Neuron (in vitro differentiated cells): Measurements from ENCODE around the gene PHC1.
"Not testable (repeated sequence)": the region's sequence is repeated elsewhere in the genome, so short reads cannot be mapped to it uniquely, and the experiment has no call there.

ENCODE experiments used
- H2AFZ ChIP-seq: one replicate; pipeline ENCODE4 v1.6.1; 2013; ENCODE audit warnings: low read depth, mild to moderate bottlenecking, inconsistent platforms, low read length, moderate library complexity
- H3K27me3 ChIP-seq: one replicate; pipeline ENCODE4 v1.6.1; 2013; ENCODE audit warnings: low read length; ENCODE audit not compliant: insufficient read depth
- H3K36me3 ChIP-seq: one replicate; pipeline ENCODE4 v1.6.1; 2013; ENCODE audit warnings: low read length; ENCODE audit not compliant: insufficient read depth
- H3K4me1 ChIP-seq: one replicate; pipeline ENCODE4 v1.6.1; 2013; ENCODE audit warnings: low read length; ENCODE audit not compliant: insufficient read depth
- H3K4me3 ChIP-seq: 2 replicates; pipeline ENCODE4 v1.5.1; 2013; ENCODE audit warnings: mild to moderate bottlenecking, low read length, moderate library complexity
- H3K9me3 ChIP-seq: one replicate; pipeline ENCODE4 v1.6.1; 2013; ENCODE audit warnings: low read length

Gene PHC1

GRCh38 chr12:8916154-8916553 lies 1.8 kb downstream of the PHC1 start:
- H3K36me3 ChIP-seq = peaks cover 22% of the 10 kb centered on the region
- no peaks in the 10 kb centered on the region for H3K9me3 ChIP-seq
- peaks cover 28% of the 10 kb centered on the region for H3K4me1 ChIP-seq
- peak overlapping the region; percentile 63 for H3K4me3 ChIP-seq
- H3K27me3 ChIP-seq = no peaks in the 10 kb centered on the region
- H2AFZ ChIP-seq = no peak overlapping the region

- Histone ChIP-seq H3K4me1 (peaks cover 24% of the 10 kb centered on the region), H3K36me3 (peaks cover 29% of the 10 kb centered on the region), H3K9me3 (no peaks in the 10 kb centered on the region), H3K4me3 (no peak overlapping the region), H2AFZ (no peak overlapping the region), H3K27me3 (no peaks in the 10 kb centered on the region)
These were observed 2.7 kb downstream of the PHC1 start for GRCh38 chr12:8917031-8917430.

- peaks cover 36% of the 10 kb centered on the region for H3K36me3 ChIP-seq
- no peak overlapping the region for H3K4me3 ChIP-seq
These were observed 3.4 kb downstream of the PHC1 start for GRCh38 chr12:8917751-8918150.

GRCh38 chr12:8919643-8920042 lies 5.3 kb downstream of the PHC1 start:
- peaks cover 16% of the 10 kb centered on the region for H3K4me1 ChIP-seq
- H3K4me3 ChIP-seq, H2AFZ ChIP-seq, H3K27me3 ChIP-seq, H3K9me3 ChIP-seq: not testable (repeated sequence)
- H3K36me3 ChIP-seq = peaks cover 50% of the 10 kb centered on the region

More at GRCh38 chr12:8917751-8918150, 3.4 kb downstream of the PHC1 start:
- Histone ChIP-seq H3K4me1 (peaks cover 17% of the 10 kb centered on the region), H2AFZ (no peak overlapping the region), H3K27me3 (no peaks in the 10 kb centered on the region), H3K9me3 (no peaks in the 10 kb centered on the region)

- Histone ChIP-seq H3K9me3 (no peaks in the 10 kb centered on the region), H2AFZ (no peak overlapping the region), H3K4me1 (no peaks in the 10 kb centered on the region), H3K4me3 (no peak overlapping the region), H3K27me3 (no peaks in the 10 kb centered on the region), H3K36me3 (peaks cover 63% of the 10 kb centered on the region)
These were observed 8.2 kb downstream of the PHC1 start for GRCh38 chr12:8922544-8922943.

- H2AFZ ChIP-seq, H3K9me3 ChIP-seq, H3K4me3 ChIP-seq, H3K4me1 ChIP-seq, H3K27me3 ChIP-seq: not testable (repeated sequence)
- peaks cover 61% of the 10 kb centered on the region for H3K36me3 ChIP-seq
These were observed 16.5 kb downstream of the PHC1 start for GRCh38 chr12:8930655-8931323.

- not testable (repeated sequence) for H3K4me1 ChIP-seq, H2AFZ ChIP-seq, H3K4me3 ChIP-seq, H3K9me3 ChIP-seq, H3K27me3 ChIP-seq
- H3K36me3 ChIP-seq = peaks cover 68% of the 10 kb centered on the region
These were observed 18.2 kb downstream of the PHC1 start for GRCh38 chr12:8932464-8932863.

- not testable (repeated sequence) for H3K4me3 ChIP-seq, H3K9me3 ChIP-seq, H3K4me1 ChIP-seq, H3K27me3 ChIP-seq, H2AFZ ChIP-seq
- peaks cover 78% of the 10 kb centered on the region for H3K36me3 ChIP-seq
These were observed 19.8 kb downstream of the PHC1 start for GRCh38 chr12:8934080-8934479.

- no peak overlapping the region for H2AFZ ChIP-seq
- no peaks in the 10 kb centered on the region for H3K9me3 ChIP-seq
- peaks cover 64% of the 10 kb centered on the region for H3K36me3 ChIP-seq
- no peaks in the 10 kb centered on the region for H3K27me3 ChIP-seq
- H3K4me3 ChIP-seq = no peak overlapping the region
- H3K4me1 ChIP-seq = no peaks in the 10 kb centered on the region
These were observed 22.4 kb downstream of the PHC1 start for GRCh38 chr12:8936735-8937134.

GRCh38 chr12:8937842-8938442 lies 23.6 kb downstream of the PHC1 start:
- not testable (repeated sequence) for H3K27me3 ChIP-seq, H3K4me1 ChIP-seq, H3K4me3 ChIP-seq, H2AFZ ChIP-seq, H3K9me3 ChIP-seq
- H3K36me3 ChIP-seq = peaks cover 68% of the 10 kb centered on the region

GRCh38 chr12:8941691-8942478 lies 27.6 kb downstream of the PHC1 start:
- H3K4me3 ChIP-seq = no peak overlapping the region
- H3K27me3 ChIP-seq = no peaks in the 10 kb centered on the region
- H2AFZ ChIP-seq = no peak overlapping the region
- no peaks in the 10 kb centered on the region for H3K9me3 ChIP-seq
- peaks cover 74% of the 10 kb centered on the region for H3K36me3 ChIP-seq
- H3K4me1 ChIP-seq = no peaks in the 10 kb centered on the region

GRCh38 chr12:8943565-8944186 lies 29.4 kb downstream of the PHC1 start:
- Histone ChIP-seq H3K4me3 (no peak overlapping the region), H3K4me1 (peaks cover 11% of the 10 kb centered on the region), H3K27me3 (no peaks in the 10 kb centered on the region), H3K9me3 (no peaks in the 10 kb centered on the region), H3K36me3 (peaks cover 58% of the 10 kb centered on the region), H2AFZ (no peak overlapping the region)

GRCh38 chr12:8946733-8947132 lies 32.4 kb downstream of the PHC1 start:
- Histone ChIP-seq H3K4me1 (peaks cover 15% of the 10 kb centered on the region), H3K9me3 (no peaks in the 10 kb centered on the region), H3K36me3 (peaks cover 47% of the 10 kb centered on the region), H3K4me3 (no peak overlapping the region), H3K27me3 (no peaks in the 10 kb centered on the region), H2AFZ (no peak overlapping the region)
